ENCODE measurements around the gene SLC49A3.

GRCh38 chr4:657834-658667 is 30.9 kb downstream of the SLC49A3 start:
- TF ChIP-seq EZH2 (IDR thresholded peaks at IDR 0.05; ENCODE audit: low read length, missing control alignments) (no peak), CTCF (conservative IDR thresholded peaks at IDR 0.05 in 1 of 2, IDR thresholded peaks at IDR 0.05 in 1 of 2; ENCODE audit: low read depth in 1 of 2, low read length in 2 of 2) (no peak)
